Caco-2 (cell line): ENCODE data around the gene RILPL1. TPM values are rescaled to one million over a fixed set of nuclear protein-coding genes. Genes with fewer than 3 reads are reported as not detected.
"Not testable (repeated sequence)": the region's sequence is repeated elsewhere in the genome, so short reads cannot be mapped to it uniquely, and the experiment has no call there.

Experiments used
- BruUV-seq: library from RNA; stranded (reverse); fragments of 400-500 nt; replicated peaks from 2 replicates; lab custom pipeline; 2021; lab: Mats Ljungman, UMichigan
- CTCF ChIA-PET: fragments of 300-600 bp; sonication (Branson Sonifier 250); formaldehyde crosslinking; loops from one replicate; lab custom pipeline; 2022; ENCODE audit warnings: antibody characterized with exemption; lab: Charles Lee
- POLR2A ChIA-PET: fragments of 300-600 bp; sonication (Branson Sonifier 250); formaldehyde crosslinking; loops from one replicate; lab custom pipeline; 2022; ENCODE audit warnings: antibody characterized with exemption; lab: Charles Lee
- DNase-seq, 2 experiments: peaks; one replicate each; pipeline versions ENCODE4 v3.0.0 to v3.0.0-alpha.2; 2020 to 2022
- H3K27me3 ChIP-seq: replicated peaks from 2 replicates; pipeline ENCODE4 v1.6.0; 2011; ENCODE audit warnings: low read length; ENCODE audit not compliant: control insufficient read depth, insufficient read depth
- H3K36me3 ChIP-seq: 2 replicates; pipeline ENCODE4 v1.5.1; 2011; ENCODE audit warnings: low read length; ENCODE audit not compliant: control insufficient read depth, insufficient read depth
- H3K4me1 ChIP-seq: fragments of 250-450 bp; sonication (Bioruptor Pico); 2 replicates; pipeline ENCODE4 v1.5.1; 2020; ENCODE audit warnings: mild to moderate bottlenecking
- H3K4me3 ChIP-seq: 2 replicates; pipeline ENCODE4 v1.5.1; 2011; ENCODE audit warnings: low read depth, mild to moderate bottlenecking, control low read depth, low read length
- H3K9me3 ChIP-seq: fragments of 250-450 bp; sonication (Bioruptor Pico); 2 replicates; pipeline ENCODE4 v1.5.1; 2020; ENCODE audit warnings: mild to moderate bottlenecking, moderate library complexity
- H3K27ac Mint-ChIP-seq: one replicate; pipeline ENCODE4 v1.8.0; 2022; ENCODE audit warnings: mixed read lengths; ENCODE audit not compliant: unreplicated experiment
- H3K27me3 Mint-ChIP-seq: one replicate; pipeline ENCODE4 v1.8.0; 2022; ENCODE audit warnings: mixed read lengths; ENCODE audit not compliant: insufficient read depth, unreplicated experiment
- H3K36me3 Mint-ChIP-seq: one replicate; pipeline ENCODE4 v1.8.0; 2022; ENCODE audit warnings: mild to moderate bottlenecking, mixed read lengths; ENCODE audit not compliant: insufficient read depth, unreplicated experiment
- H3K4me1 Mint-ChIP-seq: one replicate; pipeline ENCODE4 v1.8.0; 2022; ENCODE audit warnings: low read depth, mixed read lengths; ENCODE audit not compliant: unreplicated experiment
- H3K4me3 Mint-ChIP-seq: one replicate; pipeline ENCODE4 v1.8.0; 2022; ENCODE audit warnings: mild to moderate bottlenecking, moderate library complexity, mixed read lengths; ENCODE audit not compliant: unreplicated experiment
- H3K9me3 Mint-ChIP-seq: one replicate; pipeline ENCODE4 v1.8.0; 2022; ENCODE audit warnings: mixed read lengths; ENCODE audit not compliant: unreplicated experiment
- intact Hi-C: fragments of 100-400 bp; cut with micrococcal nuclease; formaldehyde crosslinking; loops from one replicate; pipeline ENCODE4 v1.10.0; 2022; ENCODE audit not compliant: unreplicated experiment
- total RNA-seq: library from RNA; stranded (reverse); gene quantifications from 2 replicates; pipeline ENCODE4 v1.2.3, GENCODE V29; 2022
- TF ChIP-seq, protein P1 (sequence below), 2 experiments: fragments of 200-600 bp in 1 of 2; IDR thresholded peaks; 1 replicate in 1 of 2; 2 replicates in 1 of 2; pipeline versions ENCODE4 v1.5.1 to v1.8.0; 2011 to 2022; ENCODE audit warnings: antibody characterized with exemption in 1 of 2, control low read depth in 1 of 2, inconsistent platforms in 1 of 2, low read depth in 1 of 2, low read length in 1 of 2, mild to moderate bottlenecking in 1 of 2, moderate library complexity in 1 of 2; ENCODE audit not compliant: insufficient read depth in 1 of 2, severe bottlenecking in 1 of 2, unreplicated experiment in 1 of 2

Gene RILPL1
- total RNA-seq, 1 experiment from 2014 or later: 16.2 TPM

- Mint-ChIP-seq H3K27me3 (no peaks in the 10 kb centered on the region), H3K27ac (no peak overlapping the region), H3K36me3 (no peaks in the 10 kb centered on the region), H3K4me3 (no peak overlapping the region), H3K9me3 (no peaks in the 10 kb centered on the region), H3K4me1 (no peaks in the 10 kb centered on the region)
- Histone ChIP-seq H3K9me3 (no peaks in the 10 kb centered on the region), H3K4me1 (no peaks in the 10 kb centered on the region), H3K36me3 (no peaks in the 10 kb centered on the region), H3K27me3 (no peaks in the 10 kb centered on the region), H3K4me3 (no peak overlapping the region)
- CTCF ChIA-PET: no interaction called here
- no TSS peak for BruUV-seq
- POLR2A ChIA-PET: no interaction called here
- TF ChIP-seq, protein P1, sequence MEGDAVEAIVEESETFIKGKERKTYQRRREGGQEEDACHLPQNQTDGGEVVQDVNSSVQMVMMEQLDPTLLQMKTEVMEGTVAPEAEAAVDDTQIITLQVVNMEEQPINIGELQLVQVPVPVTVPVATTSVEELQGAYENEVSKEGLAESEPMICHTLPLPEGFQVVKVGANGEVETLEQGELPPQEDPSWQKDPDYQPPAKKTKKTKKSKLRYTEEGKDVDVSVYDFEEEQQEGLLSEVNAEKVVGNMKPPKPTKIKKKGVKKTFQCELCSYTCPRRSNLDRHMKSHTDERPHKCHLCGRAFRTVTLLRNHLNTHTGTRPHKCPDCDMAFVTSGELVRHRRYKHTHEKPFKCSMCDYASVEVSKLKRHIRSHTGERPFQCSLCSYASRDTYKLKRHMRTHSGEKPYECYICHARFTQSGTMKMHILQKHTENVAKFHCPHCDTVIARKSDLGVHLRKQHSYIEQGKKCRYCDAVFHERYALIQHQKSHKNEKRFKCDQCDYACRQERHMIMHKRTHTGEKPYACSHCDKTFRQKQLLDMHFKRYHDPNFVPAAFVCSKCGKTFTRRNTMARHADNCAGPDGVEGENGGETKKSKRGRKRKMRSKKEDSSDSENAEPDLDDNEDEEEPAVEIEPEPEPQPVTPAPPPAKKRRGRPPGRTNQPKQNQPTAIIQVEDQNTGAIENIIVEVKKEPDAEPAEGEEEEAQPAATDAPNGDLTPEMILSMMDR (IDR thresholded peaks at IDR 0.05; ENCODE audit: insufficient read depth in 1 of 2, low read depth in 1 of 2, low read length in 1 of 2, severe bottlenecking in 1 of 2, unreplicated experiment in 1 of 2): no peak
- no peak for DNase-seq
- intact Hi-C loops: no loop called here
Observed at GRCh38 chr12:123546281-123546680, 12.8 kb upstream of the RILPL1 start.

GRCh38 chr12:123543541-123543940 lies 10.0 kb upstream of the RILPL1 start:
- H3K9me3 ChIP-seq: no peaks in the 10 kb centered on the region
- POLR2A ChIA-PET: no interaction called here
- no TSS peak for BruUV-seq
- no peaks in the 10 kb centered on the region for H3K36me3 ChIP-seq
- Mint-ChIP-seq H3K27me3 (no peaks in the 10 kb centered on the region), H3K4me1 (no peaks in the 10 kb centered on the region), H3K36me3 (no peaks in the 10 kb centered on the region), H3K4me3 (no peak overlapping the region), H3K9me3 (no peaks in the 10 kb centered on the region), H3K27ac (no peak overlapping the region)
- TF ChIP-seq, protein P1 (IDR thresholded peaks at IDR 0.05; ENCODE audit: insufficient read depth in 1 of 2, low read depth in 1 of 2, low read length in 1 of 2, severe bottlenecking in 1 of 2, unreplicated experiment in 1 of 2): no peak
- no peak overlapping the region for H3K4me3 ChIP-seq
- intact Hi-C loops: no loop called here
- H3K27me3 ChIP-seq: no peaks in the 10 kb centered on the region
- H3K4me1 ChIP-seq: no peaks in the 10 kb centered on the region
- DNase-seq: no peak
- CTCF ChIA-PET: no interaction called here

- Mint-ChIP-seq H3K36me3 (no peaks in the 10 kb centered on the region), H3K27me3 (no peaks in the 10 kb centered on the region), H3K4me1 (no peaks in the 10 kb centered on the region), H3K4me3 (no peak overlapping the region), H3K9me3 (no peaks in the 10 kb centered on the region), H3K27ac (no peak overlapping the region)
- no peaks in the 10 kb centered on the region for H3K27me3 ChIP-seq
- no peaks in the 10 kb centered on the region for H3K9me3 ChIP-seq
- ChIA-PET CTCF (interaction anchor here (1.3 to 1.6 kb wide), 2 partner anchors 30 to 41 kb away, joined by 6 to 8 read pairs; no protein-coding TSS in a partner anchor), POLR2A (no interaction called here)
- peak in 1 of 2 experiments; percentile 28 for DNase-seq
- no peak overlapping the region for H3K4me3 ChIP-seq
- TF ChIP-seq, protein P1 (IDR thresholded peaks at IDR 0.05; ENCODE audit: insufficient read depth in 1 of 2, low read depth in 1 of 2, low read length in 1 of 2, severe bottlenecking in 1 of 2, unreplicated experiment in 1 of 2): peak in 1 of 2 experiments; percentile 19
- H3K4me1 ChIP-seq: no peaks in the 10 kb centered on the region
- intact Hi-C loops: no loop called here
- H3K36me3 ChIP-seq: no peaks in the 10 kb centered on the region
- no TSS peak for BruUV-seq
Observed at GRCh38 chr12:123540899-123541662, 7.6 kb upstream of the RILPL1 start.

DNA sequence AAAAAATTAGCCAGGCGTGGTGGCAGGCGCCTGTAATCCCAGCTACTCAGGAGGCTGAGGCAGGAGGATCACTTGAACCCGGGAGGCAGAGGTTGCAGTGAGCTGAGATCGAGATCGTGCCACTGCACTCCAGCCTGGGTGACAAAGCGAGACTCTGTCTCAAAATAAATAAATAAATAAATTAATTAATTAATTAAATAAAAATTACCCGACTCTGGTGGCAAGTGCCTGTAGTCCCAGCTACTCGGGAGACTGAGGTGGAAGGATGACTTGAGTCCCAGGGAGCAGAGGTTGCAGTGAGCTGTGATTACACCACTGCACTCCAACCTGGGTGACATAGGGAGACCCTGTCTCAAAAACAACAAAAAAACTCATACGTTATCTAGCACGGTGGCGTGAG lies 2.4 kb upstream of the RILPL1 start:
- H3K4me1 ChIP-seq: peaks cover 12% of the 10 kb centered on the region
- H3K36me3 ChIP-seq, CTCF ChIA-PET, intact Hi-C loops, DNase-seq, BruUV-seq, H3K27ac Mint-ChIP-seq, POLR2A ChIA-PET, H3K9me3 Mint-ChIP-seq, H3K4me1 Mint-ChIP-seq, H3K27me3 ChIP-seq, H3K4me3 Mint-ChIP-seq, H3K9me3 ChIP-seq, H3K27me3 Mint-ChIP-seq, H3K4me3 ChIP-seq, H3K36me3 Mint-ChIP-seq: not testable (repeated sequence)
